HG02571 (cell line): ENCODE data around the gene PTPN5.

ENCODE experiments used
- ATAC-seq: cut with Tn5 transposase; IDR thresholded peaks from one replicate; pipeline ENCODE4 v1.9.1; 2021; ENCODE audit warnings: mild to moderate bottlenecking, moderate library complexity; ENCODE audit not compliant: unreplicated experiment

The PTPN5 gene

DNA sequence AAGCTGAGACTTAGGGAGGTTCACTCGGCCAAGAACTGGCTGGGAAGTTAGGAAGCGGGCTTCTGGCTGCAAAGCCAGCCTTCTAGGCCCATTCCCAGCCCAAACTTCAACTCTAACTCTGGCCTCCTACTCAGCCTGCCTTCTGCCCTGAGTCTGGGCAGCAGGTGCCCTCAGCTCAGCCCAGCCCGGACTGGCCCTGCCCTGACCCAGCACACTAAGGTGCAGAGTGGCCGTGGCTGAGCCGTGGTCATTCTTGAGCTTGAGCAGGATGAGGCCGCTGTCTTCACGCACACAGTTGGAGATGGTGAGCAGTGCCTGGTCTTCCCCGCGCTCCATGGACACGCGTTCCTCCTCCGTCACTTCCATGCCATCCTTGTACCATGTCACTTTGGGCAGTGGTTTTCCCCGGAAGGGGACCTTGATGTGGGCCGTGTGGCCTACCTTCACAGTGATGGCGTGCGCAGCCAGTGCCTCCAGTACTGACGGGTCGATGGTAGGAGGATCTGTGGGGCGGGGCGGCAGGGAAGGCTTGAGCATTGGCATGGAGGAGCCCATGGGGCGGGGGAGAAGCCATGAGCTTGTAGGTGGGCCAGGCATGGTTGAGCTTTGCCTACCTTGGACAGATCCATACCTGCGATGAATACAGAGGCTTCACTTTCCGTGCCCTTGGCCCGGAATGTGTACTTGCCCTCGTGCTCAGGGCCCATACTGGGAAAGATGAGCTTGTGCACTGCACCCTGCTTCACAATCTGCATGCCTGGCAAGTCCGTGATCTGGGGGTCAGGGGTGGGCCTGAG, 77.8 kb downstream of the PTPN5 start:
- no peak for ATAC-seq

DNA sequence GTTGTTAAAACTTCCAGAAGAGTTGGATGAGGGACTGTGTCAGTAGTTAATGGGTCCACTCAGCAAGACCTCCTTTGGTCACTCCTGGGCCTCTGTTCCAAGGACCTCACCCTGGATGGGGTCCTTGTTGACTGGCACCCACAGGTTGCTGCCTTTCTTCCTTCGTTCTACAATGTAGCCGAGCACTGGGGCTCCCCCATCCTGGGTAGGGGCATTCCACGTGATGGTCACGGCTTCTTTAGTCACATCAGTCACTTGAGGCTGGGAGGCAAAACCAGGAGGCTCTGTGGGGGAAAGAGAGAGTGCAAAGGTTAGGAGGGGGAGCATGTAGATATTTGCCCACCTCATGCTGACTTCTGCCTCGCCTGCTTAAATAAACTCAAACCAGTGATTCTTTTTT, 81.1 kb downstream of the PTPN5 start:
- no peak for ATAC-seq

DNA sequence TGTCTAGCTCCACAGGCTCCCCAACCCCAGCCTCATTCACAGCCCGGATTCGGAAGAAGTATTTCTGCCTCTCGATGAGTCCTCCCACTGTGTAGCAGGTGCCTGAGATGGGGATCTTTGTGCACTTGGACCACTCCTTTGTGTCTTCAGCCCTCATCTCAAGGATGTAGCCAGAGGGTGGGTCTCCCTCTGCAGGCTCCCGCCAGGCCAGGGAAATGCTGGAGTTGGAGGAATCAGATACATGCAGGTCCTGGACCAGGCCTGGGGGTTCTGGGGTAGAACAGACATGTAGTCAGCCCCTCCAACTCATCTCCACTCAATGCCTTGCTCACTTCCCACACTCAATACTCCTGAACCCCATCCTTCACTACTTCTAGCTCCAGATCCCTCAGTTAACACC, 82.2 kb downstream of the PTPN5 start:
- ATAC-seq, result no peak

DNA sequence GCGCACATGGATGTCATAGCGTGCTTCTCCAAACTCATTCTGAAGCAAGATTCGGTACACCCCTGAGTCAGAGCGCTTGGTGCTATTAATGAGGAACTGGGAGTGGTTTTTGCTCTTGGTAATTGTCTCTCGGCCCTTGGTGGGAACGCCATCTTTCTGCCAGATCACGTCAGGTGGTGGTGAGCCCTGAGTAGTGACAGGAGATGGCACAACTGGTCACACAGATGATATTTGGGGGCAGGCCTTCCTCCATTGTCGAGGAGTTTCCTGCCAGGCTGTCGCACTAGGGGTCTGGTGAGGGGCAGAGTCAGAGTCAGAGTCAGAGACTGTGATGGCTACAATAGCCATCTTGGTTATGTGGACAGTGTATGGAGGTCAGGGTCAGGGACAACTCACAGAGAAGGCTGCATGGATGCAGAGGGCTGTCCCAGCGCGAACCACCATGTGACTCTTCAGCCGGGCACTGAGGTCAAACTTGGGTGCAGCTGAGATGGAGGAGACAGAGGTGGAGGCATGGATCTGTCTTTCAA, 83.7 kb downstream of the PTPN5 start:
- ATAC-seq, result no peak

DNA sequence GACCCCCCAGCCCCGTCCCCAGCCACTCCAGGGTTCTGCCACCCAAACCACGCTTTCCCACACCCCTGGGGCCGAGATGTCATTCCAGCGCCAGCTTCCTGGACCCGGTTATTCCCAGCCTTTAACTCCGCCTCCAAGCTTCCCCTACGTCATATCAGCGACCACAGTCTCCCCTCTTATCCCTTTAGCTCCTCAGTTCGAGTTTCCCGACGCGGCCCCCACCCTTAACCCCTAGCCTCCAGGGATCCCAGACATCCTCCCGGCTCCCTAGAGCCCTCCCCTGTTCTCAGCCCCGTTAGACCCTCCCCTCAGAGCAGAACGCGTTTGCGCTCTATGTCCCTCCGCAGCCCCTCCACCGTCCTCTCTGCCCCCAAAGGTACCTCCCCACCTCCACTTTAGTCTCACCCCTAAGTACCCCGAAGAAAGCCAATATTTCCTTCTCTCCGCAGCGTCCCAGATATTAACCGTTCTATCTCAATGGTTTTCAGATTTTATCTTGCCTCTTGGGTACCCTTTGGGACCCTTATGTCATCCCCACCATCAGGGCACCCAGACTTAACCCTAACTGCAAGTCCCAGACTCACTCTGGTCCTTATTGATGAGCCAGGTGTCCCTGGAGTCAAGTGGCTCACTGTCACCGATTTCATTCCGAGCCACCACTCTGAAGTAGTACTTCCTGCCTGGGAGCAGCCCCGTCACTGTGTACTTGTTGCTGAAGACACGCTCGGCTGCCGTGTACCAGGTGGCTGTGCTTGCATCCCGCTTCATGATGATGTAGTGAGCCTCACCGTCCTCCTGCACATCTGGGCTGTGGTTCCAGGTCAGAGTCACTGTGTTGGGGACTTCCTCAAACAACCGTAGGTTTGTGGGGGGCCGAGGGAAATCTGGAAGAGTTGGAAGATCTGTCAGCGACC, 85.0 kb downstream of the PTPN5 start:
- peak; percentile 45 for ATAC-seq

DNA sequence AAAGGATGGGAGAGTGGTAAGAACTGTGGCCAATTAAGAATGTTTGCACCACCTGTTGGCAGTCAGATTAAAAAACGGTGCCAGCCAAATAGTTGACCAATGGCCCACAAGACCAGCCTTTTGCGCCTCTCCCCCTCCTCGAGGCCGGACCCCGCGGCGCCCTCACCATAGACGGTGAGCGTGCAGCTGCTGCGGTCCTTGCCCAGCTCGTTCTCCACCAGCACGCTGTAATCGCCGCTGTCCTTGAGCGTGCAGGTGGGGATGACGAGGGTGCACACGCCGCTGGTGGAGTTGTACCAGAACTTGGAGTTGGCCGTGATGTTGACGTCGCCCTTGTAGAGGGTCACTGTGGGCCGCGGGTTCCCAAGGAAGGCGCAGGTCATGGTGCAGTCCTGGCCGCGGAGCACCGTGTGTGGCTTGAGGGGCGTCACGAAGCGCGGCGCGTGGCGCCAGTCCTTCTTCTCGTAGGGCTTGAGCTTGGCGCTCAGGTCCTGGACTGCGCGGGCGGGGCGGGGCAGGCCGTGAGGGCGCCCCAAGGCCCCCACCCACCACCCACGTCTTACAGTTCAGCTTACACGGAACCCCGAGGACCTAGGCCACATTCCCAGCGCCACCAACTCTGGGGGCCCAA, 85.8 kb downstream of the PTPN5 start:
- no peak for ATAC-seq

DNA sequence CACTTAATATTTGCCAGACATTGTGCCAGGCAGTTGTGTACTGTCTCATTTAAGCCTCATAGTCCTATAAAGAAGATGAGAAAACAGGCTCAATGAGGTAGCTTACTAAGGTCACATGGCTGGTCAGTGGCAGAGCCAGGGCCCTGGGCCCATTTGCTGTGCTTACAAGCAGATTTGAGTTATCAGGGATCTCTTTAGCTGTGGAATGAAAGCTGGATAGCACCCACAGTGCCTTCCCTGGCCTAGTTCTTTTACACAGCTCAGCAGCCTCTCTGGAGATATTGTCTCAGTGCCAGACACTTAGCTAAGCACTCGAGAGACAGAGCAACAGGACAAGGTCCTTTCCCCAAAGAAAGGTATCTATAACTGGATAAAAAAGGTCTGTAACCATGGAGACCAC, 86.9 kb downstream of the PTPN5 start:
- no peak for ATAC-seq

DNA sequence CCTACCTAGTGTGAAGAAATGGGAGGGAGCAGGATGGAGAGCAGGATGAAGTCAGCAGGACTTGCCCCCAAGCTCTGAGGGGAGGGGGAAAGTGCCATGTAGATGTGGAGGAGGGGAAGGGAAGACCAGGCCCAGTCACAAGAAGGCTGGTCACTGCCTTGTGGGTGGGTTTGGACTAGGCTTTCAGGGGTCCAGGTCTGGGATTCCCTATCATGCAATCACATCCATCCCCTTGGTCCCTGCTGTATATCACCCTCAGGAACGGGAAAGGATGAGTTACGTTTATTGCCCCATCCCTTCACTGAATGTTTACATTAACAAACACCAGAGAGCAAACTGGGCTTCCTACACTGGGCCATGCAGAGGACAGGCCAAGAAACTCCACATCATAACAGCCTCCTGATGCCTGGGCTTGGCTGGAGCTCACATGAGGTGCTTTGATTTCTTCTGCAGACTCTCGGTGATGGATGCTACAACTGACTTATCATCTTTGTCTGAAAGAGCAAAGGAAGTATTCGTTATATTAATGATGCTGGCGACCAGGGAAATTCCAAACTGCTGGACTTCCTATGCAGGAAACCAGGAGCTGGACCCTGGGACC, 87.5 kb downstream of the PTPN5 start:
- no peak for ATAC-seq

DNA sequence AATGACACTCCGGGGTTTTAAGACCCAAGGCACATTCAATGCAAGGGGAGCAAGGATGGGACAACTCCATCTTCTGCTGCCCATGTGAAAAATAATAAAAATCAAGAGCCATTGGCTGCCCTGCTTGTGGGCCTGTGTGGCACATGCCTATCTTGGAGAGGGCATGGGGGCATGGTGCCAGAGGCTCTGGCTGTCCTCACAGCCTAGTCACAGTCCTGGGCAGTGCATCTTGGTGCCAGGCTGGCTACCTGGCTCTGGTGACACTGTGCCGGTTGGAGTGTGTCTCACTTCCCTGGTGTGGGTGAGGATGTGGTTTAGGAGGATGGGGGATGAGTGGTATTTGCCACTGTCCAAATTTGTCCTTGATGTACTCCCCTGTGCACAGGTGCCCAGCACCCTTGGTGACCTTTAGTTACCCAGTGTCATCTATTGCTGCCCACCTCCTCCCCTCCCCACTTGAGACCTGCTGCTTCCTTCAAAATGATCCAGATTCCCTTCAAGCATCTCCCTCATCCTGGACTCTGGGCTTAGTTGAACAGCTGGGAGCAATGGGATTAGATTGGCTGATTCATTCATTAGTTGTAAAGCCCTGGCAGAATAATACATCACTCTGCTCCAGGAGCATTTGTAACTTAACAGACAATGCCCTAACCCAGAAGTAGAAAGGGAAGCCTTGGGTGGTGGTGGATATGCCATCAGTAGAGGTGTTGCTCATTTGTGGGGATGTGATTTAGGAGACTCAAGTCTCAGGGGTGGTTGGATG, 88.4 kb downstream of the PTPN5 start:
- no peak for ATAC-seq

DNA sequence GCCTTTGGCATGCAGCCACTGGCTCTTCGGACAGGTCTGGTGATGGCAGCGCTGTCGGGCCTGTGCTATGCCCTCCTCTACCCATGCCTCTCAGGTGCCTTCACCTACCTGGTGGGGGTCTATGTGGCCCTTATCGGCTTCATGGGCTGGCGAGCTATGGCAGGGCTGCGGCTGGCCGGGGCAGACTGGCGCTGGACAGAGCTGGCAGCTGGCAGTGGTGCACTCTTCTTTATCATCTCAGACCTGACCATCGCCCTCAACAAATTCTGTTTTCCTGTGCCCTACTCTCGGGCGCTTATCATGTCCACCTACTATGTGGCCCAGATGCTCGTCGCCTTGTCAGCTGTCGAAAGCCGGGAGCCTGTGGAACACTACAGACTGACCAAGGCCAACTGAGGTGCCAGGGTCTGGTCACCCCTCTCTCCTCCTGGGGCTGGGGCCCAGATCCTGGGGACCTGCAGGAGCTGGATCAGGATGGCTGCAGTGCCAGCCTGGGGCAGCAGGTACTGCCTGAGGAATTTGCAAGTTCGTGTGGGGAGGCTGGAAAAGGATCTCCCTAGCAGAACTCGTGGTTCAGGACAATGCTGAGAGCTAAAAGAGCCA, 89.9 kb downstream of the PTPN5 start:
- ATAC-seq, result no peak

DNA sequence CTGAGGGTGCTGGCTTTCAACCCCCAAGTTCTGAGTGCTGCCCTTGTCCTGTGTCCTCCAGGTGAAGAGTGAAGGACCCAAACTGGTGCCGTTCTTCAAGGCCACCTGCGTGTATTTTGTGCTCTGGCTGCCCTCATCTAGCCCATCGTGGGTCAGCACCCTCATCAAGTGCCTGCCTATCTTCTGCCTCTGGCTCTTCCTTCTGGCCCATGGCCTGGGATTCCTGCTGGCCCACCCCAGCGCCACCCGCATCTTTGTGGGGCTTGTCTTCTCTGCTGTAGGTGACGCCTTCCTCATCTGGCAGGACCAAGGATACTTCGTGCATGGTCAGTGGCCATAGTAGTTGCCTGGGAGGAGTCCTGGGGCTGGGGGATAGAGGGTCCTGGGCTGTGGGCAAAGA, 90.7 kb downstream of the PTPN5 start:
- ATAC-seq, result no peak

DNA sequence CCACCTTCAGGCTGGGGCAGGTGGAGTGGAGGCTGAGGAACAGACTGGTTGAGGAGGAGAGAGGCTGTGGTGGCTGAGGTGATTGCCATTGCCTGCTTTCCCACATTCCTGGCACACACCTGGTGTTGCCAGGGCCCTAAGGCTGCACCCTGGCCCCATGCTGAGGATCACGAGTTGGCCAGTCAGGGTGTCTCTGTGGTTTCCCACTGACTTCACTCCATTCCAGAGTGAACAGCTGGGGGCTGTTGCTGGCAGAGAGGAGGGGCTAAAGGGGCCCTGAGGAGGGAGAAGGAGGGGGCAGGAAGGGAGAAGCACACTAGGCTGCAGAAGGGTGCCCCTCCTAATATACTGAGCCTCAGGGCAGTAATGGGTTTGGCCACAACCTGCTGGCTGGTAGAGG, 91.2 kb downstream of the PTPN5 start:
- ATAC-seq, result no peak

DNA sequence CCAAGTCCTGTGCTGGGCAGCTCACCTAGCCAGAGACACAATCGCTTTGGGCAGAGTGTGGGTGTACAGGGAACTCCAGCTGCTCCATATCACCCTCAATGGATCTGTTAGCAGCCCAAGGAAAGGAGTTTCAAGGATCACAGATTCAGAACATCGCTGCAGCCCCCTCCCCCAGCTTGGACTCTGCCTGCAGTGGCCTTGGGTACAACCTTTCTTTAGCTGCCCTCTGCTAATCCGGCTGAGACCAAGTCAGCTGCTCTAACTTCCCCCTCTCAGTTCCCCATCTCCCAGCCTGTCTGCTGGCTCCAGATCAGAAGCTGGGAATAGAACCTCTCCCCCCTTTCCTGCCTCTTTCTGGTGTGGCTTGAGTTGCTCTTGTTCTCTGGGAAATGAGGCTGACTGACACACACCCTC, 91.7 kb downstream of the PTPN5 start:
- no peak for ATAC-seq

DNA sequence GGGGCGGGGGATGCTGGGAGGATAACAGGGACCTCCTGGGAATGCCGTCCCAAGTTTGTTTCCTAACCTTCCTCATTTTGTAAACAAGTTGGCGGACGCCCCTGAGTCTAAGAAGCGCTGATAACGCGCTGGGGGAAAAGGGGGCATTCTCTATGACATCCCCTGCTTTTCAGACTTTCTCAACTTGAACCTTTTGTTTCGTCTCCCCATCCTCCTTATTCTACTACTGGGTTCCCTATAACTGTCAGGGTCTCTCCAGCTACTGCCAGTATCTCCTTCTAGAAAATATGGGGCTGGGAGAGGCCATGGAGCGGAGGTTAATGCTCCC, 92.4 kb downstream of the PTPN5 start:
- ATAC-seq, result no peak

DNA sequence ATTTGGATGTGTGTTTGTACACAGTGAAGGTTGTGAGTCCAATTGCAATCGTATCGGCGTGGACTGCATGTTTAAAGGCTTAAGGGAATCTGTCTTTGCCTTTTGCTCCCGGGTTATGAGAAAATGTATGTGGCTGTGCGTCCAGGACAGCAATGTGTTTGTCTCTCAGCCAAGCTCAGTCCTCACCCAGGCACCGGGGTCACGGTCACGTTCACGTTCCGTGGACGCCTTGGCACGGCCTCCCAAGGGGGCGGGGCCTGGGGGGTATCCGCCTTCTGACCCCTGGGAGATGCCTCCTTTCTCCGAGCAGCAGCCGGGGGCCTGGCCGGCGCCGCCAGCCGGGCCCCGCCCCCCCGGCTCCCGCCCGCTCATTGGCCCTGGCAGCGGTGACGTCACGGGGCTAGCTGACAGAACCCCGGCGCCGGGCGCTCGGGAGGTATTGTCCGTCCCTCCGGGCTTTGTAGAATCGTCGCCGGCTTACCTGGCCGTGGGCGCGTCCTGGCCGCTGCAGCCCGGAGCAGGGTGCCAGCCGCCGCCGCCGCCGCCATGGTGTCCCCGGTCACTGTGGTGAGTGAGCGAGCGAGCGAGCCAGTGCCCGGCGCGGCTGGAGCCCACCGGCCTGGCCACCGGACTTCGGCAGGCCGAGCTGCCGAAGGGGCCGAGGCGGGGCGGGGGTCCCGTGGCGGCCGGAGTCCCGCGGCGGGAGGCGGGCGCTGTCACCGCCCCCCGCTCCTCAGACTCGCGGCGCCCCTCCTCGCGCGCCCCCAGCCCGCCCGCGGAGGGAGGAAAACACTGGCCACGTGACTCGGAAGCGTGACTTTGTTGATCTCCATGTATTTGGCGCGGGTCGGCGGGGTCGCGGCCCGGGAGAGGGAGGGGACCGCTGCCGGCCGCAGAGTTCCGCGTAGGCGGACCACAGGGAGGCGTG, 93.0 kb downstream of the PTPN5 start, which contains the start of gene TMEM86A:
Gene TMEM86A, plus strand, starts transcription at position 439 of the 928 bp plus-strand sequence. Its CDS starts 108 bp downstream, at position 547.
- peak; percentile 93 for ATAC-seq

DNA sequence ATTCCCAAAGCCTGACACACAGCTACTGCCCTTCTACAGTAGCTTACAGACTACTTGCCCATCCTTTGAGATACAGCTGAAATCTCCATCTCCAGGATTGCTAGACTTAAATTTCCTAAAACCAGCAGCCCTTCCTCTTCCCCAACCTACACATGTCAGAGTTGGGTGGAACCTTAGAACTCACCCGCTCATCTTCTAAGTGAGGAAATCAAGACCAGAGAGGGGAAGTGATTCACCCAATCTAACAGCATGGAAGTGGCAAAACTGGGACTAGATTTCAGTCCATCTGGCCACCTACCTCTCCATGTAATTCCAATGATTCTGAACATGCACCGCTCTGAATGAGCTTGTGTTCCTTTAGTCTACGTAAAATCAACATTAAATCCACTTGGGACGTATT, 94.0 kb downstream of the PTPN5 start:
- ATAC-seq, result no peak

DNA sequence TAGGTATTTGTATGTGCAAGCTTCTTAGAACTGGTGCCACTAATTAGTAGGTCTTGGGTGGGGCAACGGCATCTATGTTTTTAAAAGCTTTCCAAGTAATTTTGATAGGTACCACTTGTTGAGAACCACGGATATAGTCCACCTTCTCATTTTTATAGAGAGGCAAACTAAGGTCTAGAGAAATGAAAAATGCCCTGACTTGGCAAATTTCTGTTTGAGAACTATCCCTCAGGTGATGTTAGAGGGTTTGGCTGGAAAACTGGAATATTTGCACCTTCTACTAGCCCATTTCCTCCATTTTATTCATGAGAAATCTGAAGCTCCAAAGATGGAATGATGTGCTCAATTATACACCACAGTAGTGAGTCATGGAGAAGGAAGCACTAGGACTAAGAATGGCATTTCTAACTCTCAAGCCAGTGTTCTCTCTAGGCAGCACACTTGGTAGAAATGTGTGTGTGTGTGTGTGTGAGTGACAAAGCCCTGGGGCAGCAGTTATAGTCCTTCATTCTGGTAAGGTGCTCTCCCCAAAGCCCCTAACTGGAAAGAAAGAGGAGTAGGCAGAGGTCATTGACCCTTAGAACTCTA, 94.9 kb downstream of the PTPN5 start:
- no peak for ATAC-seq
